Measurements from ENCODE around the gene POR.
"Not testable (repeated sequence)": the region's sequence is repeated elsewhere in the genome, so short reads cannot be mapped to it uniquely, and the experiment has no call there.

The POR gene

GRCh38 chr7:76009672-76010600 lies 95.0 kb downstream of the POR start:
- TF ChIP-seq EZH2phosphoT487 (IDR thresholded peaks at IDR 0.05; ENCODE audit: borderline replicate concordance): no peak
- TF ChIP-seq, protein P1, sequence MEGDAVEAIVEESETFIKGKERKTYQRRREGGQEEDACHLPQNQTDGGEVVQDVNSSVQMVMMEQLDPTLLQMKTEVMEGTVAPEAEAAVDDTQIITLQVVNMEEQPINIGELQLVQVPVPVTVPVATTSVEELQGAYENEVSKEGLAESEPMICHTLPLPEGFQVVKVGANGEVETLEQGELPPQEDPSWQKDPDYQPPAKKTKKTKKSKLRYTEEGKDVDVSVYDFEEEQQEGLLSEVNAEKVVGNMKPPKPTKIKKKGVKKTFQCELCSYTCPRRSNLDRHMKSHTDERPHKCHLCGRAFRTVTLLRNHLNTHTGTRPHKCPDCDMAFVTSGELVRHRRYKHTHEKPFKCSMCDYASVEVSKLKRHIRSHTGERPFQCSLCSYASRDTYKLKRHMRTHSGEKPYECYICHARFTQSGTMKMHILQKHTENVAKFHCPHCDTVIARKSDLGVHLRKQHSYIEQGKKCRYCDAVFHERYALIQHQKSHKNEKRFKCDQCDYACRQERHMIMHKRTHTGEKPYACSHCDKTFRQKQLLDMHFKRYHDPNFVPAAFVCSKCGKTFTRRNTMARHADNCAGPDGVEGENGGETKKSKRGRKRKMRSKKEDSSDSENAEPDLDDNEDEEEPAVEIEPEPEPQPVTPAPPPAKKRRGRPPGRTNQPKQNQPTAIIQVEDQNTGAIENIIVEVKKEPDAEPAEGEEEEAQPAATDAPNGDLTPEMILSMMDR (conservative IDR thresholded peaks at IDR 0.05; ENCODE audit: low read length): no peak
- no peaks in the 10 kb centered on the region for H4K20me1 ChIP-seq (ENCODE audit: insufficient read depth, low read length, poor library complexity, severe bottlenecking)
- no peak overlapping the region for H3K4me3 ChIP-seq (ENCODE audit: low read length, poor library complexity, severe bottlenecking)
- H3K9me2 ChIP-seq (replicated peaks; ENCODE audit: low read depth, low read length): no peaks in the 10 kb centered on the region
- H3K4me2 ChIP-seq (ENCODE audit: low read depth, low read length, poor library complexity, severe bottlenecking): no peak overlapping the region
- H3F3A ChIP-seq (ENCODE audit: low read depth): no peaks in the 10 kb centered on the region
- no peaks in the 10 kb centered on the region for H3K27me3 ChIP-seq (ENCODE audit: insufficient read depth, low read length, poor library complexity, severe bottlenecking)
- no peak overlapping the region for H3K9ac ChIP-seq (ENCODE audit: low read depth, low read length, poor library complexity, severe bottlenecking)
- no peaks in the 10 kb centered on the region for H3K9me3 ChIP-seq (ENCODE audit: insufficient read depth, low read depth, low read length)
- no peaks in the 10 kb centered on the region for H3K36me3 ChIP-seq (ENCODE audit: insufficient read depth, low read length)
- H3K79me2 ChIP-seq (ENCODE audit: insufficient read depth, low read length): no peaks in the 10 kb centered on the region
- H3K4me1 ChIP-seq (ENCODE audit: insufficient read depth, low read length, poor library complexity, severe bottlenecking): peaks cover 7% of the 10 kb centered on the region
- no peak overlapping the region for H2AFZ ChIP-seq (ENCODE audit: low read length)

DNA sequence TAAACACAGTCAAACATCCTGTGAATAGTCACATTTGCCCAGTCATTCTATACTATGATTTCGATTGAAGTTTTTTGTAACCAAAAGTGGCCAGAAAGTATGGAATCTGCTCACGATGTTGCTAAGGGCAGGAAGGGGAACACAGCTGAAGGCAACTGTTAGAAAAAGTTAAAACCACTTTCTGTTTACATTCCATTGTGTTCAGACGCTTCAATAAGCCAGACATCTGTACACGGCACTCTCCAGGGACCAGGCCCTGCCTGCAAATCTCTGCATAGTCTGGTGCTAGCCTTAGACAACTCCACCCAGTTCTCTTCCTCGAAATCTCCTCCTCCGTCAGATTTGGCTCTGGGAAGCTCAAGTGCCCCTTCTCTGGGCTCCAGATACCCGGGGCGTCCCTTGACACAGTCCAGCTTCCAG lies 96.5 kb downstream of the POR start:
- Histone ChIP-seq H3K9me3 (ENCODE audit: insufficient read depth, low read depth, low read length) (no peaks in the 10 kb centered on the region), H3K9ac (ENCODE audit: low read depth, low read length, poor library complexity, severe bottlenecking) (no peak overlapping the region), H3K4me1 (ENCODE audit: insufficient read depth, low read length, poor library complexity, severe bottlenecking) (peaks cover 7% of the 10 kb centered on the region), H3K27me3 (ENCODE audit: insufficient read depth, low read length, poor library complexity, severe bottlenecking) (no peaks in the 10 kb centered on the region), H3F3A (ENCODE audit: low read depth) (no peaks in the 10 kb centered on the region), H3K4me2 (ENCODE audit: low read depth, low read length, poor library complexity, severe bottlenecking) (no peak overlapping the region), H3K9me2 (replicated peaks; ENCODE audit: low read depth, low read length) (no peaks in the 10 kb centered on the region), H2AFZ (ENCODE audit: low read length) (no peak overlapping the region), H4K20me1 (ENCODE audit: insufficient read depth, low read length, poor library complexity, severe bottlenecking) (no peaks in the 10 kb centered on the region), H3K79me2 (ENCODE audit: insufficient read depth, low read length) (no peaks in the 10 kb centered on the region), H3K4me3 (ENCODE audit: low read length, poor library complexity, severe bottlenecking) (no peak overlapping the region), H3K36me3 (ENCODE audit: insufficient read depth, low read length) (no peaks in the 10 kb centered on the region)
- TF ChIP-seq EZH2phosphoT487 (IDR thresholded peaks at IDR 0.05; ENCODE audit: borderline replicate concordance): no peak
- TF ChIP-seq, protein P1 (conservative IDR thresholded peaks at IDR 0.05; ENCODE audit: low read length): no peak

- no peak overlapping the region for H3K4me2 ChIP-seq (ENCODE audit: low read depth, low read length, poor library complexity, severe bottlenecking)
Observed at GRCh38 chr7:76016191-76016947, 101.4 kb downstream of the POR start.

DNA sequence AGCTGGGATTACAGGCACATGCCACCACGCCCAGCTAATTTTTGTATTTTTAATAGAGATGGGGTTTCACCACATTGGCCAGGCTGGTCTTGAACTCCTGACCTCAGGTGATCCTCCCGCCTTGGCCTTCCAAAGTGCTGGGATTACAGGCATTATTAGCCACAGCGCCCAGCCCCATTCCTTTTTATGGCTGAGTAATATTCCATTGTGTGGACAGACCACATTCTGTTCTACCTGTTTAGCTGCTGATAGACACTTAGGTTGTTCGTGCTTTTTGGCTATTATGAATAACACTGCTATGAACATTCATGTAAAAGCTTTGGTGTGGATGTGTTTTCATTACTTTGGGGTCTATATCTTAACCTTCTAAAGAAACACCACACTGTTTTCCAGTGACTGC lies 103.6 kb downstream of the POR start:
- not testable (repeated sequence) for H2AFZ ChIP-seq (ENCODE audit: low read length); H3K4me3 ChIP-seq (ENCODE audit: low read length, poor library complexity, severe bottlenecking); H4K20me1 ChIP-seq (ENCODE audit: insufficient read depth, low read length, poor library complexity, severe bottlenecking); H3K27me3 ChIP-seq (ENCODE audit: insufficient read depth, low read length, poor library complexity, severe bottlenecking); H3K4me2 ChIP-seq (ENCODE audit: low read depth, low read length, poor library complexity, severe bottlenecking); H3K9me3 ChIP-seq (ENCODE audit: insufficient read depth, low read depth, low read length); H3K36me3 ChIP-seq (ENCODE audit: insufficient read depth, low read length); H3K79me2 ChIP-seq (ENCODE audit: insufficient read depth, low read length); H3K9me2 ChIP-seq (replicated peaks; ENCODE audit: low read depth, low read length); H3F3A ChIP-seq (ENCODE audit: low read depth); H3K9ac ChIP-seq (ENCODE audit: low read depth, low read length, poor library complexity, severe bottlenecking)
- peaks cover 12% of the 10 kb centered on the region for H3K4me1 ChIP-seq (ENCODE audit: insufficient read depth, low read length, poor library complexity, severe bottlenecking)

More at GRCh38 chr7:76016191-76016947, 101.4 kb downstream of the POR start:
- no peaks in the 10 kb centered on the region; the same call in 1 of the 2 replicates for H3K36me3 ChIP-seq (ENCODE audit: insufficient read depth, low read length)
- no peak for TF ChIP-seq EZH2phosphoT487 (IDR thresholded peaks at IDR 0.05; ENCODE audit: borderline replicate concordance)
- TF ChIP-seq, protein P1 (conservative IDR thresholded peaks at IDR 0.05; ENCODE audit: low read length): no peak
- no peak overlapping the region for H2AFZ ChIP-seq (ENCODE audit: low read length)
- H3K9ac ChIP-seq (ENCODE audit: low read depth, low read length, poor library complexity, severe bottlenecking): no peak overlapping the region
- H4K20me1 ChIP-seq (ENCODE audit: insufficient read depth, low read length, poor library complexity, severe bottlenecking): no peaks in the 10 kb centered on the region
- no peaks in the 10 kb centered on the region for H3K9me2 ChIP-seq (replicated peaks; ENCODE audit: low read depth, low read length)
- no peaks in the 10 kb centered on the region for H3K79me2 ChIP-seq (ENCODE audit: insufficient read depth, low read length)
- H3F3A ChIP-seq (ENCODE audit: low read depth): no peaks in the 10 kb centered on the region
- H3K4me1 ChIP-seq (ENCODE audit: insufficient read depth, low read length, poor library complexity, severe bottlenecking): peaks cover 12% of the 10 kb centered on the region
- no peaks in the 10 kb centered on the region for H3K9me3 ChIP-seq (ENCODE audit: insufficient read depth, low read depth, low read length)
- no peak overlapping the region for H3K4me3 ChIP-seq (ENCODE audit: low read length, poor library complexity, severe bottlenecking)
- H3K27me3 ChIP-seq (ENCODE audit: insufficient read depth, low read length, poor library complexity, severe bottlenecking): no peaks in the 10 kb centered on the region

Data from Loucy (cell line).